ENCODE results near the gene SNX13. TPM values are rescaled to one million over a fixed set of nuclear protein-coding genes. Genes with fewer than 3 reads are reported as not detected.

Gene SNX13
- total and polyA plus RNA-seq, 2 of the 4 experiments (the other 2 are of a cell fraction): 9.0 to 24.9 TPM

GRCh38 chr7:17878627-17879026, 61.7 kb downstream of the SNX13 start:
- no peaks in the 10 kb centered on the region for H3K9me3 ChIP-seq (ENCODE audit: control insufficient read depth, insufficient read depth, low read length)
- no peak overlapping the region for H4K5ac ChIP-seq (ENCODE audit: low read depth, low read length)
- CTCF ChIA-PET: no interaction called here
- BruUV-seq (replicated peaks): no TSS peak
- H3K36me3 ChIP-seq (ENCODE audit: control insufficient read depth, insufficient read depth, low read length): peaks cover 3% of the 10 kb centered on the region; the same call in 1 of the 2 replicates
- no peak overlapping the region for H3K4me3 ChIP-seq (ENCODE audit: insufficient read depth, low read depth, low read length)
- intact Hi-C loops (cut with micrococcal nuclease) (no loop called here), in situ Hi-C loops (cut with MboI; ENCODE audit: low sequenced_read_pairs) (no loop called here), dilution Hi-C loops (cut with HindIII; ENCODE audit: low sequenced_read_pairs, unreplicated experiment) (no loop called here)
- 33% methylated on average over 1 of the region's 1 CpG; no CpG with 5 or more reads in 1 of the 2 experiments for WGBS, 2 experiments (ENCODE audit: extremely low coverage in 2 of 2, insufficient read length in 1 of 2)
- H3K9me1 ChIP-seq (ENCODE audit: insufficient read depth, low read length): no peaks in the 10 kb centered on the region
- no peak overlapping the region for H3K23ac ChIP-seq (ENCODE audit: low read depth, low read length)
- no peak overlapping the region for H3K9ac ChIP-seq (ENCODE audit: low read depth, low read length)
- DNase-seq (no peak), ATAC-seq (ENCODE audit: low read depth) (no peak)
- H3K18ac ChIP-seq (ENCODE audit: low read depth, low read length): no peak overlapping the region
- no peak overlapping the region for H3K4ac ChIP-seq (ENCODE audit: low read depth, low read length)
- H3K4me1 ChIP-seq (ENCODE audit: control insufficient read depth, insufficient read depth, low read length): no peaks in the 10 kb centered on the region
- TF ChIP-seq CEBPB (IDR thresholded peaks at IDR 0.05; ENCODE audit: low read depth, low read length) (no peak), MAFK (IDR thresholded peaks at IDR 0.05; ENCODE audit: low read depth, low read length) (no peak), MAZ (IDR thresholded peaks at IDR 0.05; ENCODE audit: borderline replicate concordance, low read depth, low read length) (no peak), CTCF (conservative IDR thresholded peaks at IDR 0.05; ENCODE audit: low read depth, low read length) (no peak), RFX5 (IDR thresholded peaks at IDR 0.05; ENCODE audit: low read depth, low read length) (no peak), BHLHE40 (IDR thresholded peaks at IDR 0.05; ENCODE audit: low read depth, low read length) (no peak), SMC3 (IDR thresholded peaks at IDR 0.05; ENCODE audit: low read depth, low read length) (no peak), USF2 (IDR thresholded peaks at IDR 0.05; ENCODE audit: low read depth, low read length) (no peak), CHD1 (IDR thresholded peaks at IDR 0.05; ENCODE audit: low read depth, low read length) (no peak), MXI1 (IDR thresholded peaks at IDR 0.05; ENCODE audit: borderline replicate concordance, low read depth, low read length) (no peak)
- TF ChIP-seq, protein P1, sequence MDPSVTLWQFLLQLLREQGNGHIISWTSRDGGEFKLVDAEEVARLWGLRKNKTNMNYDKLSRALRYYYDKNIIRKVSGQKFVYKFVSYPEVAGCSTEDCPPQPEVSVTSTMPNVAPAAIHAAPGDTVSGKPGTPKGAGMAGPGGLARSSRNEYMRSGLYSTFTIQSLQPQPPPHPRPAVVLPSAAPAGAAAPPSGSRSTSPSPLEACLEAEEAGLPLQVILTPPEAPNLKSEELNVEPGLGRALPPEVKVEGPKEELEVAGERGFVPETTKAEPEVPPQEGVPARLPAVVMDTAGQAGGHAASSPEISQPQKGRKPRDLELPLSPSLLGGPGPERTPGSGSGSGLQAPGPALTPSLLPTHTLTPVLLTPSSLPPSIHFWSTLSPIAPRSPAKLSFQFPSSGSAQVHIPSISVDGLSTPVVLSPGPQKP (IDR thresholded peaks at IDR 0.05; ENCODE audit: borderline replicate concordance, low read depth, low read length): no peak
- no peak overlapping the region for H3K27ac ChIP-seq (ENCODE audit: insufficient read depth, low read length)
- no peak overlapping the region for H4K91ac ChIP-seq (ENCODE audit: insufficient read depth, low read depth, low read length)
- no peak overlapping the region for H2AK5ac ChIP-seq (ENCODE audit: low read depth, low read length)
- H2BK5ac ChIP-seq (ENCODE audit: low read depth, low read length, poor library complexity, severe bottlenecking): no peak overlapping the region
- no peaks in the 10 kb centered on the region for H4K20me1 ChIP-seq (ENCODE audit: insufficient read depth, low read length)
- no peaks in the 10 kb centered on the region; a peak in 2 of 4 replicates for H3K79me1 ChIP-seq (ENCODE audit: low read depth in 1 of 2, low read length in 2 of 2)
- POLR2A ChIA-PET (ENCODE audit: unreplicated experiment): no interaction called here
- no peak overlapping the region for H2AFZ ChIP-seq (replicated peaks; ENCODE audit: low read length, poor library complexity)
- H2BK15ac ChIP-seq (ENCODE audit: low read depth, low read length): no peak overlapping the region
- H4K8ac ChIP-seq (ENCODE audit: low read depth in 2 of 2, low read length in 2 of 2): no peak overlapping the region
- H2AK9ac ChIP-seq (replicated peaks; ENCODE audit: low read depth, low read length, poor library complexity): no peak overlapping the region
- H3K4me2 ChIP-seq (ENCODE audit: low read depth, low read length): no peak overlapping the region
- no peaks in the 10 kb centered on the region for H3K27me3 ChIP-seq (ENCODE audit: control insufficient read depth, insufficient read depth, low read length)
- no peak overlapping the region for H2BK120ac ChIP-seq (ENCODE audit: low read depth, low read length)
- no peak overlapping the region for H3K14ac ChIP-seq (replicated peaks; ENCODE audit: low read depth, low read length)
- no peak overlapping the region for H3K56ac ChIP-seq (ENCODE audit: extremely low read depth, insufficient read depth, low read length)
- H2BK20ac ChIP-seq (ENCODE audit: low read depth, low read length): no peak overlapping the region
